Heart left ventricle (tissue), 16 donors: ENCODE results near the gene RNF103. TPM values are rescaled to one million over a fixed set of nuclear protein-coding genes. Genes with fewer than 3 reads are reported as not detected.

ENCODE experiments used
- ATAC-seq, 4 donors: fragments of 200-7000 bp; cut with Tn5 transposase; one replicate each; pipeline ENCODE4 v1.9.1; 2020 to 2022; ENCODE audit warnings: moderate library complexity in 4 of 4, mild to moderate bottlenecking in 3 of 4, moderate number of reproducible peaks in 1 of 4
- DNase-seq, 5 donors: peaks; one replicate each; pipeline ENCODE4 v3.0.0-alpha.2; 2020
- H3K27ac ChIP-seq, 12 donors: fragments of 200-600 bp; sonication (generic) in 4 of 12; one replicate each; pipeline versions ENCODE4 v1.5.0 to v1.8.0; 2016 to 2022; ENCODE audit warnings: mild to moderate bottlenecking in 2 of 12
- H3K27me3 ChIP-seq, 9 donors: fragments of 200-600 bp; sonication (generic) in 2 of 9; one replicate each; pipeline versions ENCODE4 v1.5.1 to v1.8.0; 2016 to 2022; ENCODE audit warnings: mild to moderate bottlenecking in 3 of 9
- H3K36me3 ChIP-seq, 9 donors: fragments of 200-600 bp; sonication (generic) in 2 of 9; one replicate each; pipeline versions ENCODE4 v1.5.0 to v1.8.0; 2018 to 2022; ENCODE audit warnings: mild to moderate bottlenecking in 2 of 9
- H3K4me1 ChIP-seq, 12 donors: fragments of 200-600 bp; sonication (generic) in 4 of 12; one replicate each; pipeline versions ENCODE4 v1.5.0 to v1.8.0; 2016 to 2022; ENCODE audit warnings: mild to moderate bottlenecking in 3 of 12
- H3K4me3 ChIP-seq, 12 donors: fragments of 200-600 bp; sonication (generic) in 4 of 12; one replicate each; pipeline versions ENCODE4 v1.5.0 to v1.8.0; 2017 to 2022; ENCODE audit warnings: mild to moderate bottlenecking in 9 of 12, moderate library complexity in 4 of 12
- H3K9me3 ChIP-seq, 12 donors: fragments of 200-600 bp; sonication (generic) in 4 of 12; one replicate each; pipeline versions ENCODE4 v1.5.0 to v1.8.0; 2016 to 2022; ENCODE audit warnings: mild to moderate bottlenecking in 1 of 12
- CTCF ChIP-seq, 12 donors: fragments of 200-600 bp; sonication (generic) in 4 of 12; IDR thresholded peaks; one replicate each; pipeline versions ENCODE4 v1.5.0 to v1.8.0; 2018 to 2022; ENCODE audit warnings: antibody characterized with exemption in 12 of 12, mild to moderate bottlenecking in 5 of 12
- POLR2A ChIP-seq, 2 donors: fragments of 450-650 bp; IDR thresholded peaks; one replicate each; pipeline ENCODE4 v1.6.1; 2017; ENCODE audit warnings: antibody characterized with exemption in 2 of 2, mild to moderate bottlenecking in 2 of 2, moderate library complexity in 2 of 2
- WGBS, 4 donors: extraction: QIAGEN DNeasy Blood & Tissue Kit in 2 of 4; methylation state at CpG; one replicate each; pipeline versions ENCODE4 v1.1.5 to v1.1.7; 2013 to 2018; 5-methylcytosine and 5-hydroxymethylcytosine counted together
- intact Hi-C, 10 donors: fragments of 100-400 bp; cut with DNase I; formaldehyde crosslinking; loops; one replicate each; pipeline versions ENCODE4 v1.11.1 to v1.14.2; 2022
- polyA plus RNA-seq, 2 donors: library from polyadenylated mRNA; stranded (reverse); fragments of 200-250 nt; gene quantifications; one replicate each; pipeline ENCODE4 v1.2.3, GENCODE V29; 2013
- total RNA-seq, 9 donors: library from RNA; depleted of rRNA in 2 of 9; stranded (reverse); fragments of >200 nt in 2 of 9; fragmentation: NEBNext Ultra II Directional in 3 of 9; extraction: Animal tissue kit (Norgen Biotek cat#: 25700) in 3 of 9; gene quantifications; one replicate each; pipeline versions ENCODE4 v1.1.0 to v1.2.4, GENCODE V29; 2016 to 2023
- donor health status: ischemic (EF 13 %, LVEDD 7.1; RV severe dilation, severe dysfunction).
- donor health status: healthy with polysubstance abuse.
- donor health status: DM: no; HTN: yes; CAD: no.
- donor health status: DM: no; HTN: no; CAD: no.
- donor health status: ischemic (EF 25% LVEDD 6.9; RV normal size, moderate dysfunction).
- donor health status: ischemic (EF 25% LVEDD 5.7; RV mildly dilated, moderate dysfunction).
- donor health status: healthy.
- donor health status: DM: yes; HTN: yes; CAD: no.
- donor health status: ischemic (EF 35%, LVEDD 5.7; RV mildly dilated, moderate dysfunction).
- donor health status: nonischemic (EF 11% LVEDD 7.7; RV severe dilation, severe dysfunction).
- donor health status: DM: yes; HTN: yes; CAD: no.
- donor health status: PGD.
- donor health status: ischemic (EF 29% LVEDD 5.4; RV normal size, mild dysfunction).
- donor health status: nonischemic (EF 23%, LVEDD 6.1; RV moderate dilation, normal function).

RNF103 gene
- total and polyA plus RNA-seq, 11 donors: 28.8 to 75.4 (median 50.9) TPM

- DNase-seq: no peak
- no peak overlapping the region for H3K4me3 ChIP-seq
- WGBS, 4 donors: 49 to 72% (median 70%) methylated on average over 3 of the region's 3 CpGs
- peaks cover 0 to 71% (median 33%) of the 10 kb centered on the region in 12 donors for H3K4me1 ChIP-seq
- H3K36me3 ChIP-seq: peaks cover 0 to 89% (median 64%) of the 10 kb centered on the region in 9 donors
- H3K27ac ChIP-seq: peak overlapping the region in 4 of 12 donors; percentile 3 to 26 (median 16)
- no peaks in the 10 kb centered on the region for H3K27me3 ChIP-seq
- intact Hi-C loops: no loop called here
- TF ChIP-seq POLR2A (IDR thresholded peaks at IDR 0.05): no peak
- no peak for TF ChIP-seq CTCF (IDR thresholded peaks at IDR 0.05)
- H3K9me3 ChIP-seq: no peaks in the 10 kb centered on the region
- no peak for ATAC-seq
Measured at GRCh38 chr2:86616502-86616901, 7.2 kb downstream of the RNF103 start.

DNA sequence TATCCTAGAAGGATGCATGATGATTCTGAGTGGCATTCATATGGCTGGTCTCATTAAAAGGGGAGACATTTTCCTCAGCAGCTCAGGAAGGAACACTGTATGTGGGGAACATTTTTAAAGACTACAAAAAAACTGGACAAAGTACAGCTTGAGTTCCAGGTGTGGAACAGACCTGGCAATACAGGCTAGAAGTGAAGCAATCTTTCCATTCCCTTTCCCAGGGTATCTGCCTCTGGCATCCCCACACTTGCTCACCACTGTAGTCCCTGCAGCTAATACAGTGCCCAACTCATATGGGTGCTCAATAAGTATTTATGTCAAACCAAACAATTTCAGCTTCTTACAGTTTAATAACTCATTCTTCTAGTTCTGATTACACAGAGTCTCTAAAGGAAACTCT, 8.1 kb downstream of the RNF103 start:
- no peaks in the 10 kb centered on the region for H3K9me3 ChIP-seq
- TF ChIP-seq CTCF (IDR thresholded peaks at IDR 0.05) (no peak), POLR2A (IDR thresholded peaks at IDR 0.05) (no peak)
- H3K27ac ChIP-seq: no peak overlapping the region
- no peak for DNase-seq
- peaks cover 0 to 67% (median 31%) of the 10 kb centered on the region in 12 donors for H3K4me1 ChIP-seq
- H3K36me3 ChIP-seq: peaks cover 0 to 98% (median 73%) of the 10 kb centered on the region in 9 donors
- peak in 3 of 4 donors; percentile 37 to 62 (median 54) for ATAC-seq
- H3K27me3 ChIP-seq: no peaks in the 10 kb centered on the region
- H3K4me3 ChIP-seq: no peak overlapping the region
- intact Hi-C loops: no loop called here

DNA sequence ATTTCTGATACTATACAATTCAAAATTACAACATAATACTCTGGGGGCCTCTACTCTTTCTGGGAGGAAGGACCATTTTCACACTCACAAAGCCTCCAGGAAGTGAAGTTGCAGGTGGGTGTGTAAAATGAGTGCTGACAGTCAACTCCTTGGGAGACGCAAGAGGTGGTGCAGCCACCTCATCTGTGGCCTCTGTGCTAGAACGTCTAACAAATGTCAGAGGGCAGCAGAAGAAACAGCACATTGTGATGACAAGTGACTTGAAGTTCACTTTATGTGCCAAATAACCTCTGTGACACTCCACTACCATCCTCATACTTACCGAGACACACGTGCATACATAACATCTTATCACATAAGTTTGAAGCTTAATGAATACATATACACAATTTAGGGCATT, 10.2 kb downstream of the RNF103 start:
- TF ChIP-seq POLR2A (IDR thresholded peaks at IDR 0.05): no peak
- no peak for TF ChIP-seq CTCF (IDR thresholded peaks at IDR 0.05)
- H3K4me1 ChIP-seq: peaks cover 0 to 54% (median 18%) of the 10 kb centered on the region in 12 donors
- intact Hi-C loops: no loop called here
- ATAC-seq: peak in 2 of 4 donors; percentile 39 to 58
- H3K27ac ChIP-seq: peak overlapping the region in 1 of 12 donors; percentile 22
- H3K9me3 ChIP-seq: no peaks in the 10 kb centered on the region
- 43 to 57% (median 51%) methylated on average over 4 of the region's 4 CpGs for WGBS, 4 donors
- peaks cover 0 to 100% (median 78%) of the 10 kb centered on the region in 9 donors for H3K36me3 ChIP-seq
- H3K27me3 ChIP-seq: no peaks in the 10 kb centered on the region
- DNase-seq: no peak
- H3K4me3 ChIP-seq: no peak overlapping the region

GRCh38 chr2:86610871-86611270, 12.8 kb downstream of the RNF103 start:
- peaks cover 0 to 100% (median 75%) of the 10 kb centered on the region in 9 donors for H3K36me3 ChIP-seq
- H3K27ac ChIP-seq: no peak overlapping the region
- no peak for ATAC-seq
- H3K4me3 ChIP-seq: no peak overlapping the region
- intact Hi-C loops: no loop called here
- no peak for DNase-seq
- no peaks in the 10 kb centered on the region for H3K27me3 ChIP-seq
- TF ChIP-seq POLR2A (IDR thresholded peaks at IDR 0.05) (no peak), CTCF (IDR thresholded peaks at IDR 0.05) (no peak)
- peaks cover 0 to 28% (median 3%) of the 10 kb centered on the region in 12 donors for H3K4me1 ChIP-seq
- WGBS, 4 donors: 89 to 100% (median 97%) methylated on average over 1 of the region's 1 CpG
- H3K9me3 ChIP-seq: no peaks in the 10 kb centered on the region
